H1 (cell line): ENCODE measurements around the gene ZBTB20. TPM values are rescaled to one million over a fixed set of nuclear protein-coding genes. Genes with fewer than 3 reads are reported as not detected.

Experiments
- CTCF ChIA-PET: fragments of 300-600 bp; sonication (Branson Sonifier 250); formaldehyde crosslinking; loops from one replicate; lab custom pipeline; 2021; ENCODE audit not compliant: partially characterized antibody; lab: Charles Lee
- POLR2A ChIA-PET: fragments of 300-600 bp; sonication (Branson Sonifier 250); formaldehyde crosslinking; loops from one replicate; lab custom pipeline; 2021; ENCODE audit warnings: inconsistent platforms; ENCODE audit not compliant: partially characterized antibody; lab: Charles Lee
- DNase-seq, 2 experiments: peaks; one replicate each; pipeline versions ENCODE4 v3.0.0 to v3.0.0-alpha.2; 2010 to 2022; ENCODE audit warnings: low spot score in 2 of 2, low read depth in 1 of 2, mixed read lengths in 1 of 2
- FAIRE-seq: peaks from 2 replicates; lab custom pipeline; 2011; peaks lifted over from hg19 to GRCh38; lab: Jason Lieb, UNC
- H2AFZ ChIP-seq: 2 replicates; pipeline ENCODE4 v1.8.1; 2012; ENCODE audit warnings: low read length, inconsistent platforms
- H2AK5ac ChIP-seq: 2 replicates; pipeline ENCODE4 v1.6.1; 2013; ENCODE audit warnings: low read depth, low read length
- H2BK120ac ChIP-seq: replicated peaks from 2 replicates; pipeline ENCODE3; 2013; ENCODE audit warnings: low read depth, low read length, inconsistent platforms
- H2BK12ac ChIP-seq: 2 replicates; pipeline ENCODE4 v1.6.1; 2013; ENCODE audit warnings: low read depth, low read length
- H2BK15ac ChIP-seq: 2 replicates; pipeline ENCODE4 v1.6.1; 2013; ENCODE audit warnings: low read length
- H2BK20ac ChIP-seq: 2 replicates; pipeline ENCODE4 v1.6.1; 2013; ENCODE audit warnings: low read length
- H2BK5ac ChIP-seq: 2 replicates; pipeline ENCODE4 v1.6.1; 2013; ENCODE audit warnings: low read depth, low read length
- H3K14ac ChIP-seq: 2 replicates; pipeline ENCODE4 v1.6.1; 2013; ENCODE audit warnings: inconsistent platforms; ENCODE audit not compliant: insufficient read length
- H3K18ac ChIP-seq: 2 replicates; pipeline ENCODE4 v1.6.1; 2013; ENCODE audit warnings: low read length; ENCODE audit errors: extremely low read depth
- H3K23ac ChIP-seq: 2 replicates; pipeline ENCODE4 v1.6.1; 2013; ENCODE audit warnings: inconsistent platforms; ENCODE audit not compliant: insufficient read length
- H3K23me2 ChIP-seq: 2 replicates; pipeline ENCODE4 v1.6.1; 2013; ENCODE audit warnings: low read depth, low read length
- H3K27ac ChIP-seq: 2 replicates; pipeline ENCODE4 v1.6.1; 2011; ENCODE audit warnings: low read depth, low read length, inconsistent platforms
- H3K27me3 ChIP-seq, 4 experiments: replicated peaks in 1 of 4; 1 replicate in 1 of 4; 2 replicates in 3 of 4; pipeline versions ENCODE4 v1.6.1 to v1.8.1; 2011 to 2013; ENCODE audit warnings: low read length in 3 of 4, mild to moderate bottlenecking in 3 of 4, inconsistent platforms in 2 of 4, mixed read lengths in 2 of 4, moderate library complexity in 1 of 4; ENCODE audit not compliant: control insufficient read depth in 3 of 4, insufficient read depth in 3 of 4; ENCODE audit errors: extremely low read depth in 1 of 4
- H3K36me3 ChIP-seq, 4 experiments: 2 replicates each; pipeline versions ENCODE4 v1.6.1 to v1.8.1; 2011 to 2013; ENCODE audit warnings: mild to moderate bottlenecking in 4 of 4, low read length in 3 of 4, moderate library complexity in 2 of 4, control low read depth in 1 of 4, inconsistent platforms in 1 of 4; ENCODE audit not compliant: insufficient read depth in 4 of 4, control insufficient read depth in 2 of 4
- H3K4ac ChIP-seq: replicated peaks from 2 replicates; pipeline ENCODE3; 2013; ENCODE audit warnings: low read length, low read depth, mixed read lengths, inconsistent platforms; ENCODE audit not compliant: insufficient read length
- H3K4me1 ChIP-seq, 4 experiments: replicated peaks in 1 of 4; 1 replicate in 1 of 4; 2 replicates in 3 of 4; pipeline versions ENCODE4 v1.6.1 to v1.8.1; 2011 to 2013; ENCODE audit warnings: low read length in 3 of 4, inconsistent platforms in 2 of 4, mixed read lengths in 1 of 4; ENCODE audit not compliant: insufficient read depth in 4 of 4, control insufficient read depth in 3 of 4
- H3K4me2 ChIP-seq, 2 experiments: 2 replicates each; pipeline versions ENCODE4 v1.6.1 to v1.8.1; 2011 to 2013; ENCODE audit warnings: low read depth in 2 of 2, low read length in 2 of 2, control low read depth in 1 of 2, inconsistent platforms in 1 of 2, mild to moderate bottlenecking in 1 of 2; ENCODE audit not compliant: insufficient read depth in 1 of 2
- H3K4me3 ChIP-seq, 4 experiments: fragments of 200-600, 300-600 bp in 1 of 4; sonication (generic), shearing (Covaris generic), sonication (Bioruptor Twin) in 1 of 4; 2 replicates each; pipeline versions ENCODE4 v1.5.1 to v1.8.1; 2011 to 2016; ENCODE audit warnings: low read length in 4 of 4, low read depth in 3 of 4, control low read depth in 2 of 4, inconsistent platforms in 2 of 4, mild to moderate bottlenecking in 2 of 4, mixed read lengths in 1 of 4, moderate library complexity in 1 of 4; ENCODE audit not compliant: insufficient read depth in 2 of 4; ENCODE audit errors: extremely low read depth in 1 of 4
- H3K56ac ChIP-seq: replicated peaks from 2 replicates; pipeline ENCODE3; 2013; ENCODE audit warnings: low read depth, mild to moderate bottlenecking, mixed read lengths, low read length, inconsistent platforms; ENCODE audit not compliant: insufficient read length
- H3K79me1 ChIP-seq: 2 replicates; pipeline ENCODE4 v1.6.1; 2013; ENCODE audit warnings: low read depth, low read length, control low read depth
- H3K79me2 ChIP-seq, 2 experiments: 2 replicates each; pipeline versions ENCODE4 v1.6.1 to v1.8.1; 2012 to 2013; ENCODE audit warnings: low read length in 2 of 2, mild to moderate bottlenecking in 2 of 2, inconsistent platforms in 1 of 2; ENCODE audit not compliant: insufficient read depth in 2 of 2, control insufficient read depth in 1 of 2
- H3K9ac ChIP-seq, 4 experiments: replicated peaks in 1 of 4; 1 replicate in 1 of 4; 2 replicates in 3 of 4; pipeline versions ENCODE4 v1.6.1 to v1.8.1; 2011 to 2013; ENCODE audit warnings: low read depth in 3 of 4, low read length in 3 of 4, control low read depth in 2 of 4, mild to moderate bottlenecking in 2 of 4, moderate library complexity in 2 of 4, inconsistent platforms in 1 of 4; ENCODE audit errors: extremely low read depth in 1 of 4
- H3K9me3 ChIP-seq, 2 experiments: 2 replicates each; pipeline versions ENCODE4 v1.6.1 to v1.8.1; 2012 to 2013; ENCODE audit warnings: mild to moderate bottlenecking in 2 of 2, moderate library complexity in 2 of 2, control low read depth in 1 of 2, inconsistent platforms in 1 of 2, low read depth in 1 of 2, low read length in 1 of 2, mixed read lengths in 1 of 2; ENCODE audit not compliant: insufficient read depth in 2 of 2
- H4K20me1 ChIP-seq, 2 experiments: replicated peaks in 1 of 2; 2 replicates each; pipeline versions ENCODE3 to v1.8.1; 2011 to 2013; ENCODE audit warnings: inconsistent platforms in 2 of 2, low read length in 2 of 2, mild to moderate bottlenecking in 1 of 2; ENCODE audit not compliant: insufficient read depth in 2 of 2, control insufficient read depth in 1 of 2
- H4K5ac ChIP-seq: 2 replicates; pipeline ENCODE4 v1.6.1; 2013; ENCODE audit warnings: low read length, low read depth, mixed read lengths, inconsistent platforms; ENCODE audit not compliant: insufficient read length
- H4K8ac ChIP-seq: 2 replicates; pipeline ENCODE4 v1.8.0; 2013; ENCODE audit warnings: mild to moderate bottlenecking, moderate library complexity, low read length, inconsistent platforms; ENCODE audit not compliant: insufficient read depth; ENCODE audit errors: extremely low read depth
- H4K91ac ChIP-seq: replicated peaks from 2 replicates; pipeline ENCODE3; 2013; ENCODE audit warnings: low read length, mixed read lengths, inconsistent platforms; ENCODE audit not compliant: insufficient read length
- CREB1 ChIP-seq: IDR thresholded peaks from 2 replicates; pipeline ENCODE4 v1.6.1; 2012; ENCODE audit warnings: inconsistent platforms
- RAD21 ChIP-seq, 2 experiments: IDR thresholded peaks in 1 of 2; conservative IDR thresholded peaks in 1 of 2; 2 replicates each; pipeline ENCODE4 v1.6.1; 2011; ENCODE audit warnings: low read depth in 2 of 2, low read length in 2 of 2, improper control_type of control experiment in 1 of 2, inconsistent platforms in 1 of 2, mild to moderate bottlenecking in 1 of 2, moderate library complexity in 1 of 2
- RXRA ChIP-seq: IDR thresholded peaks from 2 replicates; pipeline ENCODE4 v1.6.1; 2011; ENCODE audit warnings: low read depth, mild to moderate bottlenecking, low read length, moderate library complexity; ENCODE audit not compliant: insufficient read depth
- WGBS, 2 experiments: shearing (Covaris generic) in 1 of 2; methylation state at CpG; one replicate each; pipeline versions ENCODE4 v1.1.6 to v1.1.7; 2013 to 2015; ENCODE audit warnings: low lambda C conversion rate in 2 of 2, mixed read lengths in 2 of 2, inconsistent platforms in 1 of 2, low coverage in 1 of 2, missing lambda C conversion rate in 1 of 2; ENCODE audit not compliant: insufficient replicate concordance in 2 of 2, insufficient coverage in 1 of 2, insufficient read length in 1 of 2; ENCODE audit errors: extremely low coverage in 1 of 2, missing lambda C conversion rate in 1 of 2; 5-methylcytosine and 5-hydroxymethylcytosine counted together
- polyA plus RNA-seq, 7 experiments: library from polyadenylated mRNA; depleted of rRNA in 3 of 7; stranded (reverse) in 5 of 7; unstranded in 2 of 7; fragments of >200 nt in 5 of 7; fragments of 200-250 nt in 2 of 7; gene quantifications; 1 replicate in 5 of 7; 2 replicates in 1 of 7; 4 replicates in 1 of 7; pipeline versions ENCODE4 v1.2.1 to v1.2.3, GENCODE V29; 2011 to 2013; ENCODE audit warnings: missing spikeins in 2 of 7, mixed read lengths in 2 of 7
- total RNA-seq: library from RNA; stranded (reverse); fragmentation: NEBNext Ultra II Directional; extraction: Animal tissue kit (Norgen Biotek cat#: 25700); gene quantifications from 2 replicates; pipeline ENCODE4 v1.2.1, GENCODE V29; 2021
- TF ChIP-seq, protein P1 (sequence below), 3 experiments: IDR thresholded peaks; 1 replicate in 2 of 3; 2 replicates in 1 of 3; pipeline versions ENCODE4 v1.5.1 to v1.6.1; 2011; ENCODE audit warnings: low read length in 3 of 3, mild to moderate bottlenecking in 3 of 3, inconsistent platforms in 2 of 3, low read depth in 1 of 3, moderate library complexity in 1 of 3; ENCODE audit not compliant: insufficient read depth in 1 of 3; ENCODE audit errors: control extremely low read depth in 1 of 3

Gene ZBTB20
- total and polyA plus RNA-seq, 2 of the 8 experiments (the other 6 are each of a cell fraction or from before 2014, with no cell fraction given): 0.35 to 1.3 TPM

DNA sequence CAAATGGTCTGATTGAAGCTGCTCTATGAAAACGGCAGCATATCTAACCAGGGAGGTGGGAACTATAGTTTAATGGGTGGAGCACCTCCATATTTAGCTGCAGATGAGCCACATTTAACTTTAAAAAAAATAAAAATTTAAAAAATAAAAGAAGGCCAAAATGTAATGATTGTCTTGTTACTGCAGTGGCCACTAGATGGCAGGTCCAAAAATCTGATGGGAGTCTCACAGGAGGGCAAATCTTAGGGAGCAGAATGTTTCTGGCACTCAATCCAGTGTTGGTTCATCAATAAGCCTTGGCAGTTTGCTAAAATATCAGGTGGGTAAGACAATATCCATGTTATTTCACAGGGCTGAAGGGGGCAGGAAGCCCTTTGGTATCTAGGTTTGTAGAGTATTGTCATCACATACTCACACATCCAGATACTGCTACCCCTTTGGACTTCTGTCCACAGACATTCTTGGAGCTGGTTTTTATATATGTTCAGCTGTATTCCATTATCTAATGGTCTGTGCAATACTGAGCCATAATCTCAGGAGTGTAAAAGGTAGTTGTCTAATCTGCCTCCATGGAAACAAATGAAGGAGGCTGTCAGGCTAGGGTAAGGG lies 619.9 kb downstream of the ZBTB20 start:
- Histone ChIP-seq H3K79me2 (no peaks in the 10 kb centered on the region), H4K5ac (no peak overlapping the region), H3K27ac (no peak overlapping the region), H3K9ac (no peak overlapping the region), H2AK5ac (no peak overlapping the region), H2BK12ac (no peak overlapping the region), H4K8ac (no peak overlapping the region), H3K23ac (no peak overlapping the region), H3K4ac (no peak overlapping the region), H3K4me1 (no peaks in the 10 kb centered on the region), H3K18ac (no peak overlapping the region), H2BK5ac (no peak overlapping the region), H3K23me2 (no peaks in the 10 kb centered on the region), H3K36me3 (no peaks in the 10 kb centered on the region), H3K27me3 (no peaks in the 10 kb centered on the region), H2AFZ (0 out of 2 replicates have a peak overlapping the region, but pooled peaks have one; percentile 39), H3K56ac (no peak overlapping the region), H4K20me1 (no peaks in the 10 kb centered on the region), H3K4me3 (no peak overlapping the region), H2BK15ac (no peak overlapping the region), H3K14ac (no peak overlapping the region), H2BK120ac (no peak overlapping the region), H3K79me1 (no peaks in the 10 kb centered on the region), H2BK20ac (no peak overlapping the region), H3K9me3 (no peaks in the 10 kb centered on the region), H4K91ac (no peak overlapping the region), H3K4me2 (no peak overlapping the region)
- POLR2A ChIA-PET: interaction anchor here (0.6 kb wide), 1 partner anchor 284 kb away, joined by 3 read pairs; no protein-coding TSS in a partner anchor
- CTCF ChIA-PET: interaction anchor here (0.5 to 5.7 kb wide), 28 partner anchors 8 to 721 kb away, joined by 3 to 30 read pairs (median 4); no protein-coding TSS in a partner anchor
- WGBS, 2 experiments: 41% methylated on average over 1 of the region's 1 CpG; no CpG with 5 or more reads in 1 of the 2 experiments
- TF ChIP-seq CREB1 (no peak), RXRA (no peak), RAD21 (IDR thresholded peaks at IDR 0.05 in 1 of 2, conservative IDR thresholded peaks at IDR 0.05 in 1 of 2; ENCODE audit: low read depth in 2 of 2, low read length in 2 of 2) (peak; percentile 53 to 63)
- TF ChIP-seq, protein P1, sequence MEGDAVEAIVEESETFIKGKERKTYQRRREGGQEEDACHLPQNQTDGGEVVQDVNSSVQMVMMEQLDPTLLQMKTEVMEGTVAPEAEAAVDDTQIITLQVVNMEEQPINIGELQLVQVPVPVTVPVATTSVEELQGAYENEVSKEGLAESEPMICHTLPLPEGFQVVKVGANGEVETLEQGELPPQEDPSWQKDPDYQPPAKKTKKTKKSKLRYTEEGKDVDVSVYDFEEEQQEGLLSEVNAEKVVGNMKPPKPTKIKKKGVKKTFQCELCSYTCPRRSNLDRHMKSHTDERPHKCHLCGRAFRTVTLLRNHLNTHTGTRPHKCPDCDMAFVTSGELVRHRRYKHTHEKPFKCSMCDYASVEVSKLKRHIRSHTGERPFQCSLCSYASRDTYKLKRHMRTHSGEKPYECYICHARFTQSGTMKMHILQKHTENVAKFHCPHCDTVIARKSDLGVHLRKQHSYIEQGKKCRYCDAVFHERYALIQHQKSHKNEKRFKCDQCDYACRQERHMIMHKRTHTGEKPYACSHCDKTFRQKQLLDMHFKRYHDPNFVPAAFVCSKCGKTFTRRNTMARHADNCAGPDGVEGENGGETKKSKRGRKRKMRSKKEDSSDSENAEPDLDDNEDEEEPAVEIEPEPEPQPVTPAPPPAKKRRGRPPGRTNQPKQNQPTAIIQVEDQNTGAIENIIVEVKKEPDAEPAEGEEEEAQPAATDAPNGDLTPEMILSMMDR (IDR thresholded peaks at IDR 0.05; ENCODE audit: control extremely low read depth in 1 of 3, insufficient read depth in 1 of 3, low read depth in 1 of 3, low read length in 3 of 3): peak in 2 of 3 experiments; percentile 42 to 53; a peak in 2 of 4 replicates
- FAIRE-seq (no peak), DNase-seq (no peak)
